Sigmoid colon (tissue), 7 donors: ENCODE results near the gene TIMP2. TPM values are rescaled to one million over a fixed set of nuclear protein-coding genes. Genes with fewer than 3 reads are reported as not detected.
"Not testable (repeated sequence)": the region's sequence is repeated elsewhere in the genome, so short reads cannot be mapped to it uniquely, and the experiment has no call there.

Experiments
- DNase-seq: peaks from one replicate; pipeline ENCODE4 v3.0.0-alpha.2; 2019
- H3K27ac ChIP-seq, 4 donors: fragments of 200-600 bp; sonication (generic); one replicate each; pipeline ENCODE4 v1.5.1; 2016 to 2019; ENCODE audit warnings: mild to moderate bottlenecking in 1 of 4
- H3K27me3 ChIP-seq, 3 donors: fragments of 200-600 bp; sonication (generic); one replicate each; pipeline ENCODE4 v1.5.1; 2019; ENCODE audit warnings: mild to moderate bottlenecking in 1 of 3
- H3K36me3 ChIP-seq, 4 donors: fragments of 200-600 bp; sonication (generic); one replicate each; pipeline ENCODE4 v1.5.1; 2016 to 2019
- H3K4me1 ChIP-seq, 4 donors: fragments of 200-600 bp; sonication (generic); one replicate each; pipeline ENCODE4 v1.5.1; 2017 to 2019
- H3K4me3 ChIP-seq, 4 donors: fragments of 200-600 bp; sonication (generic); one replicate each; pipeline ENCODE4 v1.5.1; 2017 to 2019; ENCODE audit warnings: mild to moderate bottlenecking in 2 of 4, moderate library complexity in 1 of 4
- H3K9me3 ChIP-seq, 4 donors: fragments of 200-600 bp in 3 of 4; sonication (generic) in 3 of 4; one replicate each; pipeline versions ENCODE4 v1.5.1 to v1.6.1; 2013 to 2019
- EP300 ChIP-seq, 4 donors: sonication (generic); formaldehyde crosslinking; IDR thresholded peaks; one replicate each; pipeline ENCODE4 v1.6.1; 2017; ENCODE audit warnings: antibody characterized with exemption in 4 of 4
- POLR2A ChIP-seq, 2 donors: fragments of 450-650 bp; IDR thresholded peaks; one replicate each; pipeline ENCODE4 v1.6.1; 2016; ENCODE audit warnings: antibody characterized with exemption in 2 of 2, mild to moderate bottlenecking in 2 of 2, moderate library complexity in 2 of 2
- POLR2AphosphoS5 ChIP-seq, 4 donors: sonication (generic); formaldehyde crosslinking; IDR thresholded peaks; one replicate each; pipeline ENCODE4 v1.6.1; 2017; ENCODE audit warnings: antibody characterized with exemption in 4 of 4
- WGBS, 2 donors: extraction: QIAGEN DNeasy Blood & Tissue Kit; methylation state at CpG; one replicate each; pipeline ENCODE4 v1.1.7; 2013; 5-methylcytosine and 5-hydroxymethylcytosine counted together
- intact Hi-C: fragments of 100-400 bp; cut with DNase I; formaldehyde crosslinking; loops from one replicate; pipeline ENCODE4 v1.15.1; 2023
- polyA plus RNA-seq, 3 donors: library from polyadenylated mRNA; stranded (reverse); fragments of 200-250 nt; gene quantifications; one replicate each; pipeline ENCODE4 v1.2.3, GENCODE V29; 2013
- total RNA-seq, 4 donors: library from RNA; depleted of rRNA; stranded (reverse); fragments of >200 nt; gene quantifications; one replicate each; pipeline ENCODE4 v1.1.0, GENCODE V29; 2016
- TF ChIP-seq, protein P1 (sequence below), 4 experiments: fragments of 450-650 bp in 3 of 4; fragments of 200-600 bp in 1 of 4; IDR thresholded peaks; one replicate each; pipeline ENCODE4 v1.5.1; 2016 to 2019; ENCODE audit warnings: antibody characterized with exemption in 4 of 4, mild to moderate bottlenecking in 3 of 4, moderate library complexity in 2 of 4
- donor health status: healthy with polysubstance abuse.
- donor health status: Bipolar disorder and iron deficiency.
- donor health status: healthy.

Gene TIMP2
- total and polyA plus RNA-seq, 7 donors = 16.4 to 227 (median 142) TPM

DNA sequence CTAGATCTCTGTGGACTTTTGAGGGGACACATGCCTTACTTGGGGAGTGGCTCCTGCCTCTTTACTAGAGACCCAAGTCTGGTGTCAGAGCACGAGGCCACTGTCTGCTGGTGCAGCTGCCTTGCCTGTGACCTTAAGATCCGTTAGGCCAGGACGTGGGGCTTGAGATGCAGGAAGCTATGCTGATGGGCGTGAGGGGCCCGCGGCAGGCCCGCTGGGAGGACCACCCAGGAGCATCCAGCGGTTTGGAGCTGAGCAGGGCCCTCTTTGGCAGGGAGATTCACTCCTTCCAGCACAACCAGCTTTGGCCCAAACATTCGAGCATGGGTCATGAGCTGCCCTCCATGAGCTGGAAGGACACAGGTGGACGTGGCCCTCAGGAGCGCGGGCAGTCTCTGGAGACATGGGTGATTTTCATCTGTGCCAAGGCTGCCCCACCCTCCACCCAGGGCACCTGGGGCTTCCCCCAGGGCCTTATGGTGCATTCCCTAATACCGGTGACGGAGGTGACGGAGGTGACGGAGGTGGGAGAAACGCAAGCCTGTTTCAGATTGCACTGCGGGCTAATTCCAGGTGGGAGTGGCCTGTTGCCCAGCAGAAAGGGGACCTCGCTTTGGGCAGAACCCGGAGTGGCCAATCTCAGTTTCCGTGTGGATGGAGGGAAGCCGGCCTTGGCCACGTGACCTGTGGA lies 41.9 kb upstream of the TIMP2 start:
- no peak for TF ChIP-seq POLR2A (IDR thresholded peaks at IDR 0.05)
- TF ChIP-seq, protein P1, sequence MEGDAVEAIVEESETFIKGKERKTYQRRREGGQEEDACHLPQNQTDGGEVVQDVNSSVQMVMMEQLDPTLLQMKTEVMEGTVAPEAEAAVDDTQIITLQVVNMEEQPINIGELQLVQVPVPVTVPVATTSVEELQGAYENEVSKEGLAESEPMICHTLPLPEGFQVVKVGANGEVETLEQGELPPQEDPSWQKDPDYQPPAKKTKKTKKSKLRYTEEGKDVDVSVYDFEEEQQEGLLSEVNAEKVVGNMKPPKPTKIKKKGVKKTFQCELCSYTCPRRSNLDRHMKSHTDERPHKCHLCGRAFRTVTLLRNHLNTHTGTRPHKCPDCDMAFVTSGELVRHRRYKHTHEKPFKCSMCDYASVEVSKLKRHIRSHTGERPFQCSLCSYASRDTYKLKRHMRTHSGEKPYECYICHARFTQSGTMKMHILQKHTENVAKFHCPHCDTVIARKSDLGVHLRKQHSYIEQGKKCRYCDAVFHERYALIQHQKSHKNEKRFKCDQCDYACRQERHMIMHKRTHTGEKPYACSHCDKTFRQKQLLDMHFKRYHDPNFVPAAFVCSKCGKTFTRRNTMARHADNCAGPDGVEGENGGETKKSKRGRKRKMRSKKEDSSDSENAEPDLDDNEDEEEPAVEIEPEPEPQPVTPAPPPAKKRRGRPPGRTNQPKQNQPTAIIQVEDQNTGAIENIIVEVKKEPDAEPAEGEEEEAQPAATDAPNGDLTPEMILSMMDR (IDR thresholded peaks at IDR 0.05) = no peak
- no peak for TF ChIP-seq POLR2AphosphoS5 (IDR thresholded peaks at IDR 0.05)
- TF ChIP-seq EP300 (IDR thresholded peaks at IDR 0.05) = no peak
- no peaks in the 10 kb centered on the region for H3K9me3 ChIP-seq
- peaks cover 0 to 24% (median 2%) of the 10 kb centered on the region in 4 donors for H3K36me3 ChIP-seq
- no peak overlapping the region for H3K27ac ChIP-seq
- peaks cover 0 to 16% (median 10%) of the 10 kb centered on the region in 4 donors for H3K4me1 ChIP-seq
- no peak overlapping the region for H3K4me3 ChIP-seq
- H3K27me3 ChIP-seq = no peaks in the 10 kb centered on the region
- intact Hi-C loops = no loop called here
- WGBS, 2 donors = 89 to 90% methylated on average over 23 of the region's 23 CpGs
- no peak for DNase-seq

DNA sequence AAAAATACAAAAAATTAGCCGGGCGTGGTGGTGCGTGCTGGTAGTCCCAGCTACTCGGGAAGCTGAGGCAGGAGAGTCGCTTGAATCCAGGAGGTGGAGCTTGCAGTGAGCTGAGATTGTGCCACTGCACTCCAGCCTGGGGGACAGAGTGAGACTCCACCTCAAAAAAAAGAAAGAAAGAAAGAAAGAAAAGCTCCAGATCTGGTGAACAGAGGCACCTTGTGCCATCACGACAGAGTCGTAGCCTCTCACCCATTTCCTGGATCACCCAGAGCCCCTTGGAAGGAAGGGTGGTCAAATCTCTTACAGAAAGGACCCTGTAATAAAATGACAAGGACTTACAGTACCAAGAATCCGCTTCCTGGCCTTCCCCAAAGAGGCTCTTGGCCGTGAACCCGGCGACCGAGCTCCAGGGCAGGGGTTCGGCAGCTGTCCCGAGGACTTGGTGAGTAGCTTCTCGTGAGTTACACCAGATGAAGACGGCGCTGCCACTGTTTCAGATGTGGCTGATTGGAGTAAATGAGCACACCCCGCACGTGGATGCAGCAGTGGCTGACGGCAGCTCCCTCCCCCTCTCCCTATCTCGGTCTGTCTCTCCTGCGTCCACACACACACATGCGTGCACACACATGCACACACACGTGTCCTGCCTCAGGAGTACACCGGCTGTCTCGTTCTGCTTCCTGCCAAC lies 41.1 kb upstream of the TIMP2 start:
- DNase-seq = no peak
- Histone ChIP-seq H3K4me3 (no peak overlapping the region), H3K9me3 (no peaks in the 10 kb centered on the region), H3K27ac (no peak overlapping the region), H3K36me3 (peaks cover 0 to 24% (median 2%) of the 10 kb centered on the region in 4 donors), H3K4me1 (peaks cover 0 to 8% (median 5%) of the 10 kb centered on the region in 4 donors), H3K27me3 (no peaks in the 10 kb centered on the region)
- intact Hi-C loops = no loop called here
- TF ChIP-seq EP300 (IDR thresholded peaks at IDR 0.05) = no peak
- no peak for TF ChIP-seq POLR2A (IDR thresholded peaks at IDR 0.05)
- TF ChIP-seq POLR2AphosphoS5 (IDR thresholded peaks at IDR 0.05) = no peak
- TF ChIP-seq, protein P1 (IDR thresholded peaks at IDR 0.05) = no peak
- WGBS, 2 donors = 86 to 87% methylated on average over 26 of the region's 26 CpGs

DNA sequence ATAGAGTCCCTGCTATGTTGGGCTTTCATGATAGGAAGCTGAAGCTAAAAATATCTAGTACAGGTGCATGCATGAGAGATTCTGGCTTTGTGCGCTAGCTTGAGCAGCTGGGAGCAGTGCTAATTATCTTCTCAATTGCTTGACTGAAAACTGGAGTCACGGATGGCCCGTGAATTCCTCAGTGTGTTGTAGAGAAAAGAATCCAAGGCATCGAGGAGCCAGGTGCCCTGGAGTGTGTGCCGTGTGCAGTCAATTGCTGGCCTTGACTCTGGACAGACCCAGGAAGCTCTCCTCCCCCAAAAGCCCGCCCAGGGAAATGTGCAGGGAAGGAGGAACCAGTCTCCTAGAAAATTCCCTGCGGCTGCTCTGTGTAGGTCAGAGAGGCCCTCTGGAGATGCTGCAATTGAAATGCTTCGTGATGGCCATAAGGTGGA lies 40.3 kb upstream of the TIMP2 start:
- no peak overlapping the region for H3K4me3 ChIP-seq
- H3K4me1 ChIP-seq = peaks cover 0 to 7% (median 3%) of the 10 kb centered on the region in 4 donors
- 72 to 87% methylated on average over 8 of the region's 8 CpGs for WGBS, 2 donors
- no peak for TF ChIP-seq POLR2AphosphoS5 (IDR thresholded peaks at IDR 0.05)
- TF ChIP-seq EP300 (IDR thresholded peaks at IDR 0.05) = no peak
- TF ChIP-seq, protein P1 (IDR thresholded peaks at IDR 0.05) = no peak
- TF ChIP-seq POLR2A (IDR thresholded peaks at IDR 0.05) = no peak
- H3K36me3 ChIP-seq = peaks cover 0 to 22% (median 2%) of the 10 kb centered on the region in 4 donors
- no peak overlapping the region for H3K27ac ChIP-seq
- intact Hi-C loops = no loop called here
- DNase-seq = no peak
- no peaks in the 10 kb centered on the region for H3K9me3 ChIP-seq
- H3K27me3 ChIP-seq = no peaks in the 10 kb centered on the region

DNA sequence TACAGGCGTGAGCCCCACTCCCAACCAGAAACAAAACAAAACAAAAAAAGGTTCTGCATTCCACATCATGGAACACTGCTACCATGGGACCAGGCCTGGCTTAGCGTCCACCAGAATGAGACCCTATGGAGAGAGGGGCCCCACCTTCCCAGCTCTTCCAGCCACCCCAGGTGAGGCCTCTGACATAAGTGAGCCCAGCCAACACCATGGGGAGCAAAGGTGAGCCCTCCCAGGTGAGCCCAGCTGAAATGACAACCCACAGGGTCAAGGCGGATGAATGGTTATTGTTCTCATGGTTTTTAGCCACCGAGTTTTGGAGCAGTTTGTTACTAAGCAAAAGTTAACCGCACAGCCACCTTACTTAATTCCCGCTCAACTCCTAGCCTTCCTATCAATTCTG lies 38.2 kb upstream of the TIMP2 start:
- no peak for TF ChIP-seq POLR2A (IDR thresholded peaks at IDR 0.05)
- no peak for TF ChIP-seq POLR2AphosphoS5 (IDR thresholded peaks at IDR 0.05)
- TF ChIP-seq, protein P1 (IDR thresholded peaks at IDR 0.05) = no peak
- no peak for TF ChIP-seq EP300 (IDR thresholded peaks at IDR 0.05)
- intact Hi-C loops = no loop called here
- WGBS, 2 donors = 90 to 96% methylated on average over 6 of the region's 6 CpGs
- no peak for DNase-seq
- Histone ChIP-seq H3K27me3 (no peaks in the 10 kb centered on the region), H3K4me1 (peaks cover 0 to 7% (median 2%) of the 10 kb centered on the region in 4 donors), H3K36me3 (peaks cover 0 to 2% (median 0%) of the 10 kb centered on the region in 4 donors), H3K4me3 (no peak overlapping the region), H3K9me3 (no peaks in the 10 kb centered on the region), H3K27ac (no peak overlapping the region)

DNA sequence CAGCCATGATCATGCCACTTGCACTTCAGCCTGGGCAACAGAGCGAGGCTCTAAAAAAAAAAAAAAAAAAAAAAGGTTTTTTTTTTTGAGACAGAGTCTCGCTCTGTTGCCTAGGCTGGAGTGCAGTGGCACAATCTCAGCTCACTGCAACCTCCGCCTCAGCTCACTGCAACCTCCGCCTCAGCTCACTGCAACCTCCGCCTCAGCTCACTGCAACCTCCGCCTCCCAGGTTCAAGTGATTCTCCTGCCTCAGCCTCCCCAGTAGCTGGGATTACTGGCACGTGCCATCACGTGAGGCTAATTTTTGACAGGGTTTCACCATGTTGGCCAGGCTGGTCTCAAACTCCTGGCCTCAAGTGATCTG lies 37.8 kb upstream of the TIMP2 start:
- DNase-seq, H3K4me1 ChIP-seq, H3K36me3 ChIP-seq, H3K27ac ChIP-seq, H3K4me3 ChIP-seq, H3K9me3 ChIP-seq, intact Hi-C loops, H3K27me3 ChIP-seq: not testable (repeated sequence)
- 86 to 95% methylated on average over 8 of the region's 8 CpGs for WGBS, 2 donors
